HEK293 (cell line): Measurements from ENCODE around the gene RPUSD4.

Source experiments
- KLF16 ChIP-seq: fragments of 450-650 bp; formaldehyde crosslinking; IDR thresholded peaks from 2 replicates; pipeline ENCODE4 v1.5.1; 2017; ENCODE audit warnings: missing biosample characterization, missing genetic modification characterization
- ZNF112 ChIP-seq: fragments of 450-650 bp; formaldehyde crosslinking; IDR thresholded peaks from 2 replicates; pipeline ENCODE4 v1.5.0; 2017; ENCODE audit warnings: missing biosample characterization, missing genetic modification characterization
- ZNF202 ChIP-seq: fragments of 450-650 bp; formaldehyde crosslinking; IDR thresholded peaks from 2 replicates; pipeline ENCODE4 v1.5.1; 2016; ENCODE audit warnings: missing biosample characterization, missing genetic modification characterization, borderline replicate concordance
- ZNF518A ChIP-seq: fragments of 450-650 bp; formaldehyde crosslinking; conservative IDR thresholded peaks from 2 replicates; pipeline ENCODE4 v1.5.1; 2016; ENCODE audit warnings: low read depth, missing biosample characterization, missing genetic modification characterization
- ZNF585B ChIP-seq: fragments of 450-650 bp; formaldehyde crosslinking; IDR thresholded peaks from 2 replicates; pipeline ENCODE4 v1.5.1; 2016; ENCODE audit warnings: missing biosample characterization, missing genetic modification characterization
- TF ChIP-seq, protein P1 (sequence below): fragments of 450-650 bp; formaldehyde crosslinking; IDR thresholded peaks from 2 replicates; pipeline ENCODE4 v1.5.1; 2016; ENCODE audit warnings: missing biosample characterization, missing genetic modification characterization

DNA sequence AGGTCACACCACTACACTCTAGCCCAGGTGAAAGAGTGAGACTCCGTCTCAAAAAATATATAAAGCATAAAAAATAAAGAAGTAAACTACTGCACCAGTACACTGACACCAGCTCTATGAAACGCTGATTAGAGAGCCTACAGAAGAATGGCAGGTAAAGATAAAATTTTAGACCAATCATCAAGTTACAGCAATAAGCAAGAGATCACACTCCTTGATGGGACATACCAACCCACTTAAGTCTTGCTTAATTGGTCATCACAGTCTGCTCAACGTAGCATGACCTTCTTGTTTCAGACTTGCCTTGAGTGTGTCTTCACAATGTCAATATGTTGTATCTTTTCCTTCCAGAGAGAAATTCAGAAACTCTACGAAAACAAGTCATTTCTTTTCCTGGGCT is 44.8 kb upstream of the RPUSD4 start:
- TF ChIP-seq KLF16 (tag by site-specific recombination), result no peak
- TF ChIP-seq ZNF202, result no peak
- no peak for TF ChIP-seq ZNF585B
- no peak for TF ChIP-seq ZNF112 (tag by site-specific recombination)
- TF ChIP-seq, protein P1, sequence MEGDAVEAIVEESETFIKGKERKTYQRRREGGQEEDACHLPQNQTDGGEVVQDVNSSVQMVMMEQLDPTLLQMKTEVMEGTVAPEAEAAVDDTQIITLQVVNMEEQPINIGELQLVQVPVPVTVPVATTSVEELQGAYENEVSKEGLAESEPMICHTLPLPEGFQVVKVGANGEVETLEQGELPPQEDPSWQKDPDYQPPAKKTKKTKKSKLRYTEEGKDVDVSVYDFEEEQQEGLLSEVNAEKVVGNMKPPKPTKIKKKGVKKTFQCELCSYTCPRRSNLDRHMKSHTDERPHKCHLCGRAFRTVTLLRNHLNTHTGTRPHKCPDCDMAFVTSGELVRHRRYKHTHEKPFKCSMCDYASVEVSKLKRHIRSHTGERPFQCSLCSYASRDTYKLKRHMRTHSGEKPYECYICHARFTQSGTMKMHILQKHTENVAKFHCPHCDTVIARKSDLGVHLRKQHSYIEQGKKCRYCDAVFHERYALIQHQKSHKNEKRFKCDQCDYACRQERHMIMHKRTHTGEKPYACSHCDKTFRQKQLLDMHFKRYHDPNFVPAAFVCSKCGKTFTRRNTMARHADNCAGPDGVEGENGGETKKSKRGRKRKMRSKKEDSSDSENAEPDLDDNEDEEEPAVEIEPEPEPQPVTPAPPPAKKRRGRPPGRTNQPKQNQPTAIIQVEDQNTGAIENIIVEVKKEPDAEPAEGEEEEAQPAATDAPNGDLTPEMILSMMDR (tag by site-specific recombination), result no peak
- no peak for TF ChIP-seq ZNF518A (tag by site-specific recombination)
